Neural cell (in vitro differentiated cells): ENCODE measurements around the gene LINC01488. TPM values are rescaled to one million over a fixed set of nuclear protein-coding genes. Genes with fewer than 3 reads are reported as not detected.

Experiments used
- H2AFZ ChIP-seq: fragments of 200-600, 300-800 bp; sonication (generic), shearing (Covaris generic); 2 replicates; pipeline ENCODE4 v1.6.0; 2014; ENCODE audit warnings: low read depth, mild to moderate bottlenecking, antibody characterized with exemption, low read length, moderate library complexity
- H3F3A ChIP-seq: fragments of 200-600 bp; shearing (Covaris generic); 2 replicates; pipeline ENCODE4 v1.6.1; 2016; ENCODE audit warnings: mild to moderate bottlenecking, moderate library complexity, mixed read lengths, antibody characterized with exemption, low read length; ENCODE audit not compliant: insufficient read depth, poor library complexity, severe bottlenecking
- H3K27ac ChIP-seq: fragments of 200-600, 300-800 bp; sonication (generic), shearing (Covaris generic); 2 replicates; pipeline ENCODE4 v1.5.1; 2014; ENCODE audit warnings: mild to moderate bottlenecking, low read length, moderate library complexity
- H3K27me3 ChIP-seq: fragments of 300-800, 200-600 bp; sonication (generic), shearing (Covaris generic); 2 replicates; pipeline ENCODE4 v1.6.0; 2014; ENCODE audit warnings: mild to moderate bottlenecking, low read depth, low read length, moderate library complexity; ENCODE audit not compliant: insufficient read depth
- H3K36me3 ChIP-seq: fragments of 300-800, 200-600 bp; sonication (generic), shearing (Covaris generic); 2 replicates; pipeline ENCODE4 v1.5.1; 2014; ENCODE audit warnings: mild to moderate bottlenecking, antibody characterized with exemption, low read length, moderate library complexity; ENCODE audit not compliant: insufficient read depth
- H3K4me2 ChIP-seq: fragments of 300-800, 200-600 bp; sonication (generic), shearing (Covaris generic); 2 replicates; pipeline ENCODE4 v1.6.0; 2014; ENCODE audit warnings: mild to moderate bottlenecking, low read length
- H3K4me3 ChIP-seq: fragments of 300-800, 200-600 bp; sonication (generic), shearing (Covaris generic); 2 replicates; pipeline ENCODE4 v1.5.1; 2014; ENCODE audit warnings: mild to moderate bottlenecking, low read length, moderate library complexity
- H3K79me2 ChIP-seq: fragments of 200-600 bp; shearing (Covaris generic); replicated peaks from 2 replicates; pipeline ENCODE4 v1.6.0; 2014; ENCODE audit warnings: mild to moderate bottlenecking, low read length, moderate library complexity; ENCODE audit not compliant: insufficient read depth
- H3K9ac ChIP-seq: fragments of 300-800, 200-600 bp; sonication (generic), shearing (Covaris generic); 2 replicates; pipeline ENCODE4 v1.6.1; 2016; ENCODE audit warnings: mild to moderate bottlenecking, low read length, mixed read lengths
- H3K9me2 ChIP-seq: fragments of 200-600 bp; shearing (Covaris generic); 2 replicates; pipeline ENCODE4 v1.6.1; 2016; ENCODE audit warnings: mild to moderate bottlenecking, low read length, mixed read lengths; ENCODE audit not compliant: insufficient read depth
- H3K9me3 ChIP-seq: fragments of 200-600, 300-800 bp; sonication (generic), shearing (Covaris generic); 2 replicates; pipeline ENCODE4 v1.6.1; 2016; ENCODE audit warnings: mild to moderate bottlenecking, mixed run types, low read length, moderate library complexity, mixed read lengths
- H4K20me1 ChIP-seq: fragments of 200-600 bp; shearing (Covaris generic); 2 replicates; pipeline ENCODE4 v1.6.1; 2016; ENCODE audit warnings: mild to moderate bottlenecking, mixed run types; ENCODE audit not compliant: insufficient read depth
- CTCF ChIP-seq: fragments of 450-650 bp; IDR thresholded peaks from 2 replicates; pipeline ENCODE4 v1.5.1; 2014; ENCODE audit warnings: antibody characterized with exemption, mild to moderate bottlenecking, moderate library complexity; ENCODE audit not compliant: poor library complexity, severe bottlenecking
- EP300 ChIP-seq: fragments of 450-650 bp; conservative IDR thresholded peaks from 2 replicates; pipeline ENCODE4 v1.6.1; 2014; ENCODE audit warnings: antibody characterized with exemption, mild to moderate bottlenecking, moderate library complexity; ENCODE audit not compliant: poor library complexity, severe bottlenecking
- EZH2 ChIP-seq: fragments of 200-600, 300-800 bp; shearing (Covaris generic), sonication (generic); IDR thresholded peaks from 2 replicates; pipeline ENCODE4 v1.6.1; 2014; ENCODE audit warnings: antibody characterized with exemption, low read length, borderline replicate concordance, mild to moderate bottlenecking; ENCODE audit not compliant: insufficient read depth, poor library complexity, severe bottlenecking
- MXI1 ChIP-seq: fragments of 450-650 bp; conservative IDR thresholded peaks from 2 replicates; pipeline ENCODE4 v1.6.1; 2014; ENCODE audit warnings: antibody characterized with exemption, mild to moderate bottlenecking; ENCODE audit not compliant: poor library complexity, severe bottlenecking
- POLR2AphosphoS5 ChIP-seq: IDR thresholded peaks from 2 replicates; pipeline ENCODE4 v1.6.1; 2012
- RAD21 ChIP-seq: fragments of 450-650 bp; conservative IDR thresholded peaks from 2 replicates; pipeline ENCODE4 v1.6.1; 2014; ENCODE audit warnings: antibody characterized with exemption, mild to moderate bottlenecking, moderate library complexity
- REST ChIP-seq: IDR thresholded peaks from 2 replicates; pipeline ENCODE4 v1.6.1; 2012; ENCODE audit warnings: borderline replicate concordance
- SMC3 ChIP-seq: fragments of 450-650 bp; conservative IDR thresholded peaks from 2 replicates; pipeline ENCODE4 v1.6.1; 2014; ENCODE audit warnings: antibody characterized with exemption, mild to moderate bottlenecking, moderate library complexity; ENCODE audit not compliant: poor library complexity
- TAF1 ChIP-seq: IDR thresholded peaks from 2 replicates; pipeline ENCODE4 v1.6.1; 2012; ENCODE audit warnings: low read depth
- polyA plus RNA-seq: library from polyadenylated mRNA; depleted of rRNA; stranded (reverse); fragments of >200 nt; gene quantifications from 2 replicates; pipeline ENCODE4 v1.2.3, GENCODE V29; 2014

The LINC01488 gene
- polyA plus RNA-seq, 1 donor from 2014 or later, result not detected

- no peaks in the 10 kb centered on the region for H3K27me3 ChIP-seq
- no peaks in the 10 kb centered on the region for H3F3A ChIP-seq
- no peaks in the 10 kb centered on the region for H3K9me2 ChIP-seq
- H4K20me1 ChIP-seq, result no peaks in the 10 kb centered on the region
- no peak overlapping the region for H3K4me3 ChIP-seq
- no peaks in the 10 kb centered on the region for H3K36me3 ChIP-seq
- no peak overlapping the region for H3K4me2 ChIP-seq
- no peak for TF ChIP-seq CTCF
- TF ChIP-seq POLR2AphosphoS5, result no peak
- TF ChIP-seq REST, result no peak
- no peak for TF ChIP-seq MXI1
- no peak for TF ChIP-seq RAD21
- no peak for TF ChIP-seq EP300
- no peak for TF ChIP-seq SMC3
- no peak for TF ChIP-seq TAF1
- no peak overlapping the region for H3K27ac ChIP-seq
- no peak overlapping the region for H3K9ac ChIP-seq
- H2AFZ ChIP-seq, result no peak overlapping the region
- no peaks in the 10 kb centered on the region for H3K79me2 ChIP-seq
- no peaks in the 10 kb centered on the region for H3K9me3 ChIP-seq
Measured at GRCh38 chr11:69511358-69512055, 30.0 kb downstream of the LINC01488 start.

GRCh38 chr11:69512136-69512535, 30.7 kb downstream of the LINC01488 start:
- H3K9ac ChIP-seq, result no peak overlapping the region
- H3K4me2 ChIP-seq, result no peak overlapping the region
- no peaks in the 10 kb centered on the region for H4K20me1 ChIP-seq
- no peaks in the 10 kb centered on the region for H3K9me3 ChIP-seq
- no peak overlapping the region for H3K4me3 ChIP-seq
- H3K36me3 ChIP-seq, result no peaks in the 10 kb centered on the region
- TF ChIP-seq RAD21 (no peak), EP300 (no peak), TAF1 (no peak), SMC3 (no peak), REST (no peak), CTCF (no peak), EZH2 (no peak), MXI1 (no peak)
- no peaks in the 10 kb centered on the region for H3F3A ChIP-seq
- H3K27me3 ChIP-seq, result no peaks in the 10 kb centered on the region
- no peaks in the 10 kb centered on the region for H3K9me2 ChIP-seq
- H3K27ac ChIP-seq, result no peak overlapping the region
- H2AFZ ChIP-seq, result no peak overlapping the region
- no peaks in the 10 kb centered on the region for H3K79me2 ChIP-seq
